Measurements from ENCODE around the gene CPA5. TPM values are rescaled to one million over a fixed set of nuclear protein-coding genes. Genes with fewer than 3 reads are reported as not detected.

CPA5 gene
- total and polyA plus RNA-seq, 2 of the 8 experiments (the other 6 are each of a cell fraction or from before 2014, with no cell fraction given), result 0.12 TPM; not detected in 1

- Histone ChIP-seq H3K4ac (replicated peaks; ENCODE audit: insufficient read length, low read depth, low read length) (no peak overlapping the region), H2BK12ac (ENCODE audit: low read depth, low read length) (peak overlapping the region; percentile 9; the same call in 1 of the 2 replicates), H3K23me2 (ENCODE audit: low read depth, low read length) (no peaks in the 10 kb centered on the region), H2BK5ac (ENCODE audit: low read depth, low read length) (0 out of 2 replicates have a peak overlapping the region, but pooled peaks have one; percentile 35), H4K20me1 (replicated peaks in 1 of 2; ENCODE audit: control insufficient read depth in 1 of 2, insufficient read depth in 2 of 2, low read length in 2 of 2) (no peaks in the 10 kb centered on the region), H2AFZ (ENCODE audit: low read length) (no peak overlapping the region), H3K4me2 (ENCODE audit: insufficient read depth in 1 of 2, low read depth in 2 of 2, low read length in 2 of 2) (no peak overlapping the region), H3K9me3 (ENCODE audit: insufficient read depth in 2 of 2, low read depth in 1 of 2, low read length in 1 of 2) (no peaks in the 10 kb centered on the region), H4K91ac (replicated peaks; ENCODE audit: insufficient read length, low read length) (peak overlapping the region; percentile 38), H2BK120ac (replicated peaks; ENCODE audit: low read depth, low read length) (no peak overlapping the region), H3K36me3 (ENCODE audit: control insufficient read depth in 2 of 4, insufficient read depth in 4 of 4, low read length in 3 of 4) (no peaks in the 10 kb centered on the region), H3K14ac (ENCODE audit: insufficient read length) (no peak overlapping the region), H2BK15ac (ENCODE audit: low read length) (no peak overlapping the region), H3K4me1 (replicated peaks in 1 of 4; ENCODE audit: control insufficient read depth in 3 of 4, insufficient read depth in 4 of 4, low read length in 3 of 4) (peaks cover 2 to 8% (median 5%) of the 10 kb centered on the region in 4 experiments), H3K9ac (replicated peaks in 1 of 4; ENCODE audit: extremely low read depth in 1 of 4, low read depth in 3 of 4, low read length in 3 of 4) (no peak overlapping the region), H3K23ac (ENCODE audit: insufficient read length) (no peak overlapping the region), H3K27me3 (replicated peaks in 1 of 4; ENCODE audit: control insufficient read depth in 3 of 4, extremely low read depth in 1 of 4, insufficient read depth in 3 of 4, low read length in 3 of 4) (no peaks in the 10 kb centered on the region), H3K18ac (ENCODE audit: extremely low read depth, low read length) (peak overlapping the region; percentile 52; the same call in 1 of the 2 replicates), H2AK5ac (ENCODE audit: low read depth, low read length) (no peak overlapping the region), H3K56ac (replicated peaks; ENCODE audit: insufficient read length, low read depth, low read length) (no peak overlapping the region), H4K8ac (ENCODE audit: extremely low read depth, insufficient read depth, low read length) (no peak overlapping the region), H3K79me2 (ENCODE audit: control insufficient read depth in 1 of 2, insufficient read depth in 2 of 2, low read length in 2 of 2) (no peaks in the 10 kb centered on the region), H3K4me3 (ENCODE audit: extremely low read depth in 1 of 4, insufficient read depth in 2 of 4, low read depth in 3 of 4, low read length in 4 of 4) (no peak overlapping the region), H2BK20ac (ENCODE audit: low read length) (peak overlapping the region; percentile 80; the same call in 1 of the 2 replicates), H3K27ac (ENCODE audit: low read depth, low read length) (no peak overlapping the region), H3K79me1 (ENCODE audit: low read depth, low read length) (no peaks in the 10 kb centered on the region), H4K5ac (ENCODE audit: insufficient read length, low read depth, low read length) (no peak overlapping the region)
- ChIA-PET POLR2A (ENCODE audit: partially characterized antibody) (interaction anchor here (1.6 kb wide), 1 partner anchor 10 kb away, joined by 3 read pairs; no protein-coding TSS in a partner anchor), CTCF (ENCODE audit: partially characterized antibody) (interaction anchor here (0.9 to 3.0 kb wide), 5 partner anchors 9 to 145 kb away, joined by 3 to 12 read pairs (median 3); partner anchors contain the start of gene CPA1)
- FAIRE-seq, result no peak
- no peak for DNase-seq (ENCODE audit: low read depth in 1 of 2, low spot score in 2 of 2)
- WGBS, 2 experiments (ENCODE audit: extremely low coverage in 1 of 2, insufficient coverage in 1 of 2, insufficient read length in 1 of 2, insufficient replicate concordance in 2 of 2, low coverage in 1 of 2, low lambda C conversion rate in 2 of 2, missing lambda C conversion rate in 1 of 2), result 88% methylated on average over 10 of the region's 10 CpGs; no CpG with 5 or more reads in 1 of the 2 experiments
- no peak for TF ChIP-seq FOSL1 (IDR thresholded peaks at IDR 0.05; ENCODE audit: insufficient read depth, low read depth, low read length)
- TF ChIP-seq POU5F1 (IDR thresholded peaks at IDR 0.05; ENCODE audit: low read depth, low read length), result no peak
- no peak for TF ChIP-seq JUN (IDR thresholded peaks at IDR 0.05; ENCODE audit: low read depth, low read length)
- TF ChIP-seq TAF1 (IDR thresholded peaks at IDR 0.05; ENCODE audit: low read depth, low read length), result no peak
- TF ChIP-seq TCF12 (IDR thresholded peaks at IDR 0.05; ENCODE audit: low read depth, low read length), result no peak
- TF ChIP-seq CREB1 (IDR thresholded peaks at IDR 0.05), result no peak
- no peak for TF ChIP-seq MAFK (IDR thresholded peaks at IDR 0.05; ENCODE audit: low read depth, low read length)
- no peak for TF ChIP-seq CBX5 (IDR thresholded peaks at IDR 0.05; ENCODE audit: low read depth, low read length)
- no peak for TF ChIP-seq ZNF274 (IDR thresholded peaks at IDR 0.05; ENCODE audit: borderline replicate concordance, extremely low read depth, low read length)
- TF ChIP-seq HDAC6 (IDR thresholded peaks at IDR 0.05; ENCODE audit: low read depth, low read length), result no peak
- no peak for TF ChIP-seq BRCA1 (IDR thresholded peaks at IDR 0.05; ENCODE audit: low read depth, low read length)
These were observed 1.7 kb downstream of the CPA5 start for GRCh38 chr7:130346177-130346905.

Measured in H1 (cell line).